Lung (tissue), 12 donors: ENCODE results near the gene UCN3. TPM values are rescaled to one million over a fixed set of nuclear protein-coding genes. Genes with fewer than 3 reads are reported as not detected.

Experiments
- ATAC-seq: fragments of 200-7000 bp; cut with Tn5 transposase; one replicate; pipeline ENCODE4 v1.9.1; 2020; ENCODE audit warnings: moderate number of reproducible peaks; ENCODE audit not compliant: insufficient read depth, low FRiP score
- DNase-seq, 3 donors: peaks; one replicate each; pipeline ENCODE4 v3.0.0-alpha.2; 2013 to 2017
- H3K27ac ChIP-seq, 2 donors: one replicate each; pipeline ENCODE4 v1.5.1; 2013; ENCODE audit warnings: mild to moderate bottlenecking in 2 of 2, moderate library complexity in 2 of 2, control low read depth in 1 of 2, inconsistent platforms in 1 of 2, low read depth in 1 of 2, low read length in 1 of 2
- H3K27me3 ChIP-seq, 3 donors: one replicate each; pipeline ENCODE4 v1.5.1; 2013; ENCODE audit warnings: low read length in 2 of 3; ENCODE audit not compliant: control insufficient read depth in 3 of 3, insufficient read depth in 3 of 3
- H3K36me3 ChIP-seq, 4 donors: one replicate each; pipeline ENCODE4 v1.5.1; 2013; ENCODE audit warnings: low read length in 4 of 4, mild to moderate bottlenecking in 1 of 4, moderate library complexity in 1 of 4; ENCODE audit not compliant: control insufficient read depth in 4 of 4, insufficient read depth in 4 of 4
- H3K4me1 ChIP-seq, 5 donors: one replicate each; pipeline ENCODE4 v1.5.1; 2013; ENCODE audit warnings: low read length in 5 of 5, mild to moderate bottlenecking in 2 of 5, moderate library complexity in 1 of 5; ENCODE audit not compliant: control insufficient read depth in 5 of 5, insufficient read depth in 5 of 5
- H3K4me3 ChIP-seq: one replicate; pipeline ENCODE4 v1.5.1; 2013; ENCODE audit warnings: mild to moderate bottlenecking, control low read depth, moderate library complexity
- H3K9ac ChIP-seq, 2 donors: one replicate each; pipeline ENCODE4 v1.5.1; 2013; ENCODE audit warnings: low read length in 2 of 2, control low read depth in 1 of 2; ENCODE audit not compliant: insufficient read depth in 1 of 2
- H3K9me3 ChIP-seq, 4 donors: one replicate each; pipeline ENCODE4 v1.5.1; 2013; ENCODE audit warnings: low read length in 3 of 4, mild to moderate bottlenecking in 1 of 4, moderate library complexity in 1 of 4; ENCODE audit not compliant: control insufficient read depth in 4 of 4, insufficient read depth in 3 of 4
- CTCF ChIP-seq: IDR thresholded peaks from 2 replicates; pipeline ENCODE4 v1.5.1; 2012; ENCODE audit warnings: mild to moderate bottlenecking; ENCODE audit errors: control extremely low read depth, extremely low read depth
- WGBS, 2 donors: extraction: QIAGEN DNeasy Blood & Tissue Kit; methylation state at CpG; one replicate each; pipeline ENCODE4 v1.1.7; 2013; 5-methylcytosine and 5-hydroxymethylcytosine counted together
- polyA plus RNA-seq, 2 donors: library from polyadenylated mRNA; stranded (reverse); fragments of 200-250 nt; gene quantifications; one replicate each; pipeline ENCODE4 v1.2.1, GENCODE V29; 2013
- total RNA-seq, 2 donors: library from RNA; depleted of rRNA in 1 of 2; stranded (reverse); fragments of >200 nt in 1 of 2; gene quantifications; one replicate each; pipeline ENCODE4 v1.2.1, GENCODE V29; 2014 to 2021
- donor health status: control.
- donor health status: control.
- donor health status: Bipolar disorder and iron deficiency.
- donor health status: healthy.
- donor health status: DM: yes; HTN: yes; CAD: no.

Gene UCN3
- total and polyA plus RNA-seq, 4 donors = 0.17 to 0.77 (median 0.53) TPM

- WGBS, 2 donors = 49 to 69% methylated on average over 5 of the region's 5 CpGs
- no peak for ATAC-seq
- no peaks in the 10 kb centered on the region for H3K36me3 ChIP-seq
Measured at GRCh38 chr10:5334196-5334880, 30.4 kb upstream of the UCN3 start.

GRCh38 chr10:5338010-5338409, 26.8 kb upstream of the UCN3 start:
- ATAC-seq (no peak), DNase-seq (no peak)
- Histone ChIP-seq H3K27ac (no peak overlapping the region), H3K36me3 (no peaks in the 10 kb centered on the region), H3K4me3 (no peak overlapping the region), H3K9ac (no peak overlapping the region), H3K27me3 (no peaks in the 10 kb centered on the region), H3K4me1 (no peaks in the 10 kb centered on the region), H3K9me3 (peaks cover 0 to 3% (median under 1%) of the 10 kb centered on the region in 4 donors)
- no peak for TF ChIP-seq CTCF

More at GRCh38 chr10:5334196-5334880, 30.4 kb upstream of the UCN3 start:
- no peak overlapping the region for H3K9ac ChIP-seq
- no peak for TF ChIP-seq CTCF
- no peaks in the 10 kb centered on the region for H3K4me1 ChIP-seq
- no peak for DNase-seq
- no peaks in the 10 kb centered on the region for H3K27me3 ChIP-seq
- H3K9me3 ChIP-seq = peaks cover 0 to 3% (median under 1%) of the 10 kb centered on the region in 4 donors
- H3K27ac ChIP-seq = no peak overlapping the region
- no peak overlapping the region for H3K4me3 ChIP-seq

GRCh38 chr10:5343092-5343491, 21.7 kb upstream of the UCN3 start:
- H3K4me3 ChIP-seq = no peak overlapping the region
- no peak for TF ChIP-seq CTCF
- H3K36me3 ChIP-seq = no peaks in the 10 kb centered on the region
- peaks cover 0 to 1% (median 0%) of the 10 kb centered on the region in 5 donors for H3K4me1 ChIP-seq
- DNase-seq (no peak), ATAC-seq (no peak)
- no peak overlapping the region for H3K9ac ChIP-seq
- H3K27me3 ChIP-seq = no peaks in the 10 kb centered on the region
- no peak overlapping the region for H3K27ac ChIP-seq
- no peaks in the 10 kb centered on the region for H3K9me3 ChIP-seq
- 93 to 95% methylated on average over 3 of the region's 3 CpGs for WGBS, 2 donors

GRCh38 chr10:5343561-5343960, 21.2 kb upstream of the UCN3 start:
- WGBS, 2 donors = 55 to 63% methylated on average over 4 of the region's 4 CpGs
- no peaks in the 10 kb centered on the region for H3K9me3 ChIP-seq
- DNase-seq (no peak), ATAC-seq (no peak)
- no peak overlapping the region for H3K27ac ChIP-seq
- no peaks in the 10 kb centered on the region for H3K36me3 ChIP-seq
- no peaks in the 10 kb centered on the region for H3K27me3 ChIP-seq
- H3K4me1 ChIP-seq = peaks cover 0 to 1% (median 0%) of the 10 kb centered on the region in 5 donors
- H3K9ac ChIP-seq = no peak overlapping the region
- no peak overlapping the region for H3K4me3 ChIP-seq
- no peak for TF ChIP-seq CTCF
